GM21515 (cell line): Measurements from ENCODE around the gene ZNF91.
"Not testable (repeated sequence)": the region's sequence is repeated elsewhere in the genome, so short reads cannot be mapped to it uniquely, and the experiment has no call there.

ENCODE experiments used
- ATAC-seq: cut with Tn5 transposase; IDR thresholded peaks from one replicate; pipeline ENCODE4 v1.9.1; 2021; ENCODE audit not compliant: unreplicated experiment

The ZNF91 gene

DNA sequence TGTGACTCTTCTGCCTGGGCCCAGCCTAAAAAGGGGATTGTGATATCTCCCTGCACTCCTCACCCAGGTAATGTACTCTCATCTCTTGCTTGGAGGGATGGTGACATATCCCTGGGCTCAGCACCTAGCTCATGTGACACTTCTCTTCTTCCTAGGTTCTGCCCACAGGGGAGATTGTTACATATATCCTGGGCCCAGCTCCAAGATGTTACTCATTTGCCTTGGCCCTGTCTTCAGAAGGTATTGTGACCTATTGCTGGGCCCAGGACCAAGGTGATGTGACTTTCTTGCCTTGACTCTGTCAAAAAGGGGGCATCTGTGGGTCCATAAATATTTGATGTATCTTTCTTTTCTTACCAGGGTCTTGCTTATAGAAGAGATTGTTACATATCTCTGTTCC, 73.9 kb downstream of the ZNF91 start:
- ATAC-seq, result not testable (repeated sequence)

DNA sequence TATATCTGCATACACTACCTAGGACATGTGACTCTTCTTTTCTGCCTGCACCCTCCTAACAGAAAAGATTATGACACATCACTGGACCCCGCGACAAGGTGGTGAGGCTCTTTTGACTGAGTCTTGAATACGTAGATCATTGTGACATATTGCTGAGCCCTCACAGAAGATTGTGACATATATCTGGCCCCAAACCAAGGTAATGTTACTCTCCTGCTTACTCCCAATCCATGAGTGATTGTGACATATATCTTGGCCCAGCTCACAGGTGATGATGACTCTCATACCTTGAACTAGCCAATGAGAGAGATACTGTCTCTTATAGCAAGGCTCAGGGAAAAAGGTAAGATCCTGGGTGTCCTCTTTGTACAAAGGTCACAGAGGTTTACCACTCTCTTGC, 75.7 kb downstream of the ZNF91 start:
- ATAC-seq, result not testable (repeated sequence)

DNA sequence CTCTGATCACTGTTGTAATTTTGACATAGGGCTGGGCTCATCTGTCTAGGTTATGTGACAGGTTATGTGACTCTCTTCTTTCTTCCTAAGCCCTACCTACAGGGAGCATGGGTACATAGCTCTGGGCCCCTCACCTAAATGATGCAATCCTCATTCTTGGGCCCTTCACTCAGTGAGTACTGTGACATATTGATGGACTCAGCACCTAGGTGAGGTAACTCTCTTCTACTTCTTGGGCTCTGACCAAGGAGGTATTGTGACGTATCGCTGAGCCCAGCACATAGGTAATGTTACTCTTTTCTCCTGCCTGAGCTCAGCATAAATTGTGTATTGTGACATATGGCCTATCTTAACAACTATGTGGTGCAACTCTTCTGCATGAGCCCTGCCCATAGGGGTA, 76.3 kb downstream of the ZNF91 start:
- not testable (repeated sequence) for ATAC-seq

DNA sequence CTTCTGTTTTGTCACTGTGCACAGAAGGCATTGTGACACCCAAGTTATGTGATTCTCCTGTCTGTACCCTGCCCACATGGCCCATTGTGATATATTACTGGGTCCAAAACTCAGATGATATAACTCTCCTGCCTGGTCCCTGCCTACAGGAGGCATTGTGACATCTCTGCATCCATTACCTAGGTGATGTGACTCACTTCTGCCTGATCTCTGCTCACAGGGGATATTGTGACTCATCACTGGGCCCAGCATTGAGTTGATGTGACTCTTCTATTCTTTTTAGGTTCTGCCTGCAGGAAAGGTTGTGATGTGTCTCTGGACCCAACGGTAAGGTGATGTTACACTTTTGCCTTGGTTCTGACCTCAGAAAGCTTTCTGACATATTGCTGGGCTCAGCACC, 77.1 kb downstream of the ZNF91 start:
- ATAC-seq, result no peak

DNA sequence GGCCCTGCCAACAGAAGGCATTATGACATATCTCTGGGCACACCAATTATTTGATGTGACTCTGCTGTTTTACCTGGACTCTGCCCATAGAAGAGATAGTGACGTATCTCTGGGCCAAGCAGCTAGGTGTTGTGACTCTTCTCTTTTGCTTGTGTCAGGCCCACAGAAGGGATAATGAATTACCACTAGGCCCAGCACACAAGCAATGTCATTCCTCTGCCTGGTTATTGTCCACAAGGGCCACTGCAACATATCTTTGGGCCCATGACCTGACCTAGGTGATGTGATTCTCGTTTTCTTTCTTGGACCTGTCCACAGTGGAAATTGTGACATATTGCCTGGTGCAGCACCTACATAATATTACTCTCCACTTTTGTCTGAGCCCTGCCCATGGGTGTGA, 80.0 kb downstream of the ZNF91 start:
- no peak for ATAC-seq

DNA sequence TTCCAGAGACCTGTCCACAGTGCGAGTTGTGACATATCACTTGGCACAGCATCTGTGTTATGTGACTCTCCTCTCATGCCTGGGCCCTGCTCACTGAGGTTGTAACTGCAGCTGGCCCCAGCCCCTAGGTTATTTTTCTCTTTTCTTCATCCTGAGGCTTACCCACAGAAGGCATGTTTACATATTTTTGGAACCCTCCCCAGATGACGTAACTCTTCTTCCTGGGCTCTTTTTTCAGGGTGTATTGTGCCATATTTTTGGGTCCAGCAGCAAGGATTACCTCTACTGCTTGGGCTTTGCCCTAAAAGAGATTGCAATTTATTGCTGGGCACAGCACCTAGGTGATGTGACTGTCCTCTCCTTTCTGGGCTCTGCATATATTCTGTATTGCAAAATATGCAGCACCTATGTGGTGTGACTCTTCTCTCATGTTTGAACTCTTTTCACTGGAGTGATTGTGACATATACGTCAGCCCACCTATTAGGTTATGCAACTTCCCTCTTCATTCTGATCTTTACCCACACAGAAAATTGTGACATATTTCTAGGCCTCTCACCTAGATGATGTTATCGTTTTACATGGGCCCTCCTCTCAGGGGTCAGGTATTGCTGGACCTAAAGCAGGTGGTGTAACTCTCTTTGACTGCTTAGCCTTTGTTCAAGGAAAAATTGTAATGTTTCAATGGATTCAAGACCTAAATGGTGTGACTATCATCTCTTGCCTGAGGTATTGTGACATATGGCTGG, 80.6 kb downstream of the ZNF91 start:
- no peak for ATAC-seq

DNA sequence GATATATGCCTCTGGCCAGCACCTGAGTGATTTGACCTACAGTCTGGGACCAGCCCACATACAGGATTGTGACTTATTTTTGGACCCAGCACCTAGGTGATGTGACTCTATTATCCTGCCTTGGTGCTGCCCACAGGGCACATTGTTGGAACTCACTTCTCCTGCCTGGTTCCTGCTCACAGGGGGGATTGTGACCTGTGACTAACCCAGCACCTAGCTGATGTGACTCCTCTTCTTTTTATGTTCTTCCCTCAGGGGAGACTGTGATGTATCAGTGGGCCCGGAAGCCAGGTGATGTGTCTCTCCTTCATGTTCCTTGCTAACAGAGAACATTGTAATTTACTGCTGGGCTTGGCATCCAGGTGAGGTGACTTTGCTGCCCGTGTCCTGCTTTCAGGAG, 82.1 kb downstream of the ZNF91 start:
- no peak for ATAC-seq

DNA sequence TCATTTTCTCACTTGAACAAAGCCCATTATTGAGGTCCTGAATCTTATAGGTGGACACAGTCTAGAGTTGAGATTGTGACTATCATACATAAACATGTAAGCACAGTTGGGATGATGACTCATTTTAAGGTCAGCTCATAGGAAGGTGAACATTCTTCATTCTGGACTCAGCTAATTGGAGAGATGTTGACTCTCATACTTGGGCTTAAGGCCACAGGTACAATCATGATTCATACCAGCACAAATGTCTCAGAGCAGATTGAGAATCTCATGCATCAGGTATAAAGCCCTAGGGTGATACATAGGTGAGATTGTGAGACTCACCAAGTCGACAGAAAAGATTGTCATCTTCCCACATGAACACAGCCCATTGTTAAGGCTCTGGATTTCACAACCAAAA, 82.8 kb downstream of the ZNF91 start:
- ATAC-seq, result no peak

DNA sequence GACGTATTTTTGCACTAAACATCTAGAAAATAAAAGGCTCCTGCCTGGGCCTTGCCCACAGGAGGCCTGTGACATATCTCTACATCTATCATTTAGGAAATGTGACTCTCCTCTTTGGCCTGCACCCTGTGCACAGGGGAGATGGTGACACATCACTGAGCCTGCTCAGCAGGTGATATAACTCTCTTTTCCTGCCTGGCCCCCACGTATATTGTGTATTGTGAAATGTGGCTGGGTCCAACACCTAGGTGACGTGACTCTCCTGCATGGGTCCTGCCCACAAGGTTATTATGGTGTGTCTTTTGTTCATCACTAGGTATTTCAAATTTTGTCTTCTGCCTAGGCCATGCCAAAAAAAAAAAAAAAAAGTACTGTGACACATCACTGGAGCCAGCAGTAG, 83.7 kb downstream of the ZNF91 start:
- ATAC-seq, result no peak

DNA sequence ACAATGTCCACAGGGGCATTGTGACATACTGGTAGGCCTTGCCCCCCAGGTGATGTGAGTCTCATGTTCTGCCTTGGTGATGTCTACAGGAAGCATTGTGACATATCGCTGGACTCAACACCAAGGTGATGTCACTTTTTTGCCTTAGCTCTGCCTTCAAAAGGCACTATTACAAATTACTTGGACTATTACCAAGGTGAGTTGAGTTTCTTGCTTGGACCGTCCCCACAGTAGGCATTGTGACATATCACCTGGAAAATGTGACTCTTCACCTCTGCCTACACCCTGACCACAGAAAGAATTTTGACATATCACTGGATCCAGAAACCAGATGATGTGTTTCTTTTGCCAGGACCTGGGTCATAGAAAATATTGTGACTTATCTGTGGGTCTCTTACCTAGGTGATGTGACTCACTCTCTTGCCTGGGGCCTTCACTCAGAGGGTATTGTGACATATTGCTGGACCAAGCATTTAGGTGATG, 84.5 kb downstream of the ZNF91 start:
- ATAC-seq, result no peak

DNA sequence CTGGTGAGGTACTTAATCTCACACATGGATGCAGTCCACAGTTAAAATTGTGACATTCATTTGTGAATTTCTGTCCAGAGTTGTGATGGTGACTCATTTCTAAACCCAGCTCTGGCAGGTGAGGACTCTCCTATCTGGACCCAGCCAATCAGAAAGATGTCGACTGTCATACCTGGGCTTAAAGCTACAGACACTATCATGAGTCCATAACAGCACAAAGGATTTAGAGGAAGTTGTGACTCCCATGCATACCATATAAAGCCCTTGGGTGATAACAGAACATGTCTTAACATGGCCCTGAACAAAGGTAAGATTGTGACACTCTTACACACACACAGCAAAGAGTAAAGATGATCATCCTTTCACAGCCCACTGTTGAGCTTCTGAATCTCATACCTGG, 85.3 kb downstream of the ZNF91 start:
- no peak for ATAC-seq

DNA sequence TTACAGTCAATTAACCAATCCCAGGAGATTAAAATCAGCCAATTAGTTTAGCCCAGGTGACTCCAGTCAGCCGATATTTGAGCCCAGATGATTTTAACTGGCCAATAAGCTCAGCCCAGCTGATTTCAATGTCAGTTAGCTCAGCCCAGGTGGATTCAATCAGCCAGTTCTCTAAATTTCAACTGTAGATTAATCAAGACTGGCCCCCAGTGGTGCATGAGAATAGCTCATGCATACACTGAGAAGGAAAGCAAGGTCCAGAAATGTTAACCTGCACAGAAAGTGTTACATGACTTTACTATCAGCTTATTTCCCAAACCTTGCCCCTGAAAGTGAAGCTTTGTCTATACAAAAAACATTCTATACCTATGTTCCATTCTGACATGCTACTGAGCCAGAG, 89.7 kb downstream of the ZNF91 start:
- ATAC-seq, result no peak

DNA sequence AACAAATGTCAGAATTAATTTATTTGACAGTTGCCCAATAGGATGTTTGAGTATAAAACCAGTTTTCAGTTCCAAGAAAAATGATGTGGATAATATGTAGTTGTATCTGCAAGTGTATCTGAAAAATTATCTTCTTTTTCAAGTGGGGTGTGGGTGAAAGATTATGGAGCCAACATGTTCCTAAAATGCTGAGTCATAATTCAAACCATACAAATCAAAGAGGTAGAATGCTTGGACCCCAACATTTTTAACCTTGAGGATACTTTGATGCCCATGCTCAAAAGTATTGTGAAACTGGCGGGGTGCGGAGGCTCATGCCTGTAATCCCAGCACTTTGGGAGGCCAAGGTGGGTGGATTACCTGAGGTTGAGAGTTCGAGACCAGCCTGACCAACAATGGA, 91.0 kb downstream of the ZNF91 start:
- ATAC-seq, result no peak

DNA sequence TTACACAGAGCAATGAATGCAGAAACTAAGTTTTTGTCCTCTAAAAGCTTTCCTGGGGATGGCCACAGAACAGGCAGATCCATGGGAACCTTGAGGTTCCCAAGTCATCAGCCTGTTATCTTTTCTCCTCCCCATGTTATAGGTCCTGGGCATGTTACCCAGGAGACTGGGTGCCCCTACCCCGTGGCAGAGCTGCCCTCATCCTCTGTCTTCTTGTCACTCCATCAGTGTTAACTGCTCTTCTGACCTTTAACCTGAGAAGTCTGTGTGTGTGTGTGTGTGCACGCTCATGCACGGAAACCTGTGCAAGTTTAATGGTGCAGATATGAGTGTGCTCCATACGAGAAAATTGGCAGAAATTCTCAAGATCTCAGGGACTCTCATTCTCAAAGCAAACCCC, 101.1 kb downstream of the ZNF91 start:
- no peak for ATAC-seq

DNA sequence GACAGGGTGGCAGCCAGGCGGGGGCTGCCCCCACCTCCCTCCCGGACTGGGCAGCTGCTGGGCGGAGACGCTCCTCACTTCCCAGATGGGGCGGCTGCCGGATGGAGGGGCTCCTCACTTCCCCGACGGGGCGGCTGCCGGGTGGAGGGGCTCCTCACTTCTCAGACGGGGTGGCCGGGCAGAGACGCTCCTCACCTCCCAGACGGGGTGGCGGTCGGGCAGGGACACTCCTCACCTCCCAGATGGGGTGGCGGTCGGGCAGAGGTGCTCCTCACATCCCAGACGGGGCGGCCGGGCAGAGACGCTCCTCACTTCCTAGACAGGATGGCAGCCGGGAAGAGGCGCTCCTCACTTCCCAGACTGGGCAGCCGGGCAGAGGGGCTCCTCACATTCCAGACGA, 105.3 kb downstream of the ZNF91 start:
- not testable (repeated sequence) for ATAC-seq
